Iris pigment epithelial cell (primary cell): ENCODE data around the gene CERS1.
"Not testable (repeated sequence)": the region's sequence is repeated elsewhere in the genome, so short reads cannot be mapped to it uniquely, and the experiment has no call there.

Source experiments
- DNase-seq: peaks from one replicate; pipeline ENCODE4 v3.0.0-alpha.2; 2011; ENCODE audit warnings: low read depth

The CERS1 gene

DNA sequence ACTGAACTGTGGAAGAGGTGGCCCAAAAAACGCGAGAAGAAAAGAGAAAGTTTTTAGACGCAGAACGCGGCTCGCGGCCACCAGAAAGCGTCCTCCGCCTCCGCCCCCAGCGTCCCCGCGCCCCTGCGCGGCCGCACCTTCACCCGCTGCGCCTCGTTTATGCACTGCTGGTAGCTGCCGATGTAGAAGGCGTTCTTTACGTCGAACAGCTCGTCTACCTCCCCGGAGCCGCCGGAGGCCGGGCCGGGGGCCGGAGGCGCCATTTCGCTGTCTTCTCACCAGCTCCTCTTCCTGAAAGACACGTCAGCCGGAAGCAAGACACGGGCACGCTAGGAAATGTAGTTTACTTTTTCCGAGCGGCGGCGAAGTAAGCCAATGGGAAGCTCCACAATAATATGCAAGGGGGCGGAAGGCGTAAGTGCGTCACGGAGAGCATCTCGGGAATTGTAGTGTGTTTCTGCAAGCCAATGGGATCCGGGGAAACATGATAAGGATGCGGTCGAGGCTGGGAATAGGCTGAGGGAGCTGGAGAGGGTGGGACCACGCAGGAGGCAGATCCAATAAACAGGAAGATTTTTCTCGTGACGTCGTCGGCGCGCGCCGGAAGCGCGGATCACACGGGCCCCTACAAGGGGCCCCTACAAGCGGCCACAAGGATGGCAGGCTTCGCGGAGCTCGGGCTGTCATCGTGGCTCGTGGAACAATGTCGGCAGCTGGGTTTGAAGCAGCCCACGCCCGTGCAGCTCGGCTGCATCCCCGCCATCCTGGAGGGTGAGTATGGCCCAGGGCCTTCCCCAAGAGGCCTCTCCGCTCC lies 23.3 kb upstream of the CERS1 start, which contains the start of the genes COPE and DDX49:
TSS of gene COPE (minus strand) at position 302 of the 814 bp plus-strand sequence. CDS start at position 263, 39 bp downstream.
TSS of gene DDX49 (plus strand) at position 630 of the 814 bp plus-strand sequence. CDS start at position 657, 27 bp downstream.
- DNase-seq, result peak; percentile 100

DNA sequence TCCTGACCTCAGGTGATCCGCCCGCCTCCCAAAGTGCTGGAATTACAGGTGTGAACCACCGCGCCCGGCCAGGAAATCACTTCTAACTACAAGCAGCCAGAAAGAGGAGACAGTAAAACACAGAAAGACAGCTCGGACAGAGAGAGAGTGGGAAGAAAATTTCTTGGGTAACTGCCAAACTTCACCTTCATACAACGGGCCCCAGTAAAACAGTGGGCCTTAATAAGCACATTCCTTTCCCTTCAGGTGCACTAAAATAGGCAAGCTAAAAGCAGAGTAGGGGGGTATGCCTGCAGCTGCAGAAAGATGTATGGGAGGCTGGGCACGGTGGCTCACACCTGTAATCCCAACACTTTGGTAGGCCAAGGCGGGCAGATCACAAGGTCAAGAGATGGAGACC lies 21.6 kb upstream of the CERS1 start:
- DNase-seq, result not testable (repeated sequence)

GRCh38 chr19:18915639-18916038 lies 19.7 kb upstream of the CERS1 start:
- DNase-seq, result peak; percentile 37

GRCh38 chr19:18913466-18913865 lies 17.5 kb upstream of the CERS1 start:
- DNase-seq, result no peak

DNA sequence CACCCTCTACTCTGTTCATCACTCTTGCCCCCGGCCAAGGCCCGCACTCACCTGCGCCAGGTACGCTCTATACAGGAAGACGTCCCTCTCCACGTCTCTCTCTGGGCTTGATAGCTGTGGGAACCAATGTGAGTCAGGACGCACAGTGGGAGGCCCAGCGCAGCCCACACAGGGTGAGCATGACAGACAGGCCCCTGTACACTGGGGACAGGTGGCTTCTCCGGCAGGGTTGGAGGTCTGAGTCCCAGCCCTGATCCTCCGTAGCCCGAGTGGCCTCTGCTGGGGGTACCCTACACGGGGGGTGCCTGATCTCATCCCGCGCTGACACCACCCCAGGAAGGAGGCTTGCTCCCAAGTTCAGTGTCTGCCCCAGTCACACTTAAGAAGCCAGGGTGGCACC lies 17.0 kb upstream of the CERS1 start:
- no peak for DNase-seq

DNA sequence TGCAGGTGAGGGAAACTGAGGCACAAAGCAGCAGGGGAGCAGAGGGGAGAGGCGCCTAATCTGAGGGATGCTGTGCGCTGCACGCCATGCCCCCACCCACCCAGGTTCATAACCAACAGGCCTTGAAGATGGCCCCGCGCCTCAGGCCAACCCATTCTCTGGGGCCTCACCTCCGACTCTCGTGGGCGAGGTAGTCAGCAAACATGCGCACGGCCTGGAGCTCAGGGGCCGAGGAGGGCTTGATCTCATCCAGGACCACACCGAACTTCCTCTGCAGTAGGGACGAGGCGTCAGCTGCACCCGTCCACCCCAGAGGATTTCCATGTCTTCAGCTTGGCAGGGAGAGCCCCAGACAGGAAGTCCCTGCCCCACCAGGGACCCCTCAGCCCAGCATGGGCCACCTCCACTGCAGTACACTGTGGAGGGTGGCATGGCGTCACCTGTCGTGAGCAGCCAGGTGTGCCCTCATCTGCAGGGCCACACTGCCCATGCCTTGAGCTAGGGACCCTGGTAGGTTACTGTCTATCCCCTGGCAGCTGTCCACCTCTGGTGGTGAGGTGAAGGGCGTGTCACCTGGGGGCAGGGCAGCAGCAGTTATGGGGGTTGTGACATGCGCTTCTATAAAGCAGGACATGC lies 15.0 kb upstream of the CERS1 start:
- no peak for DNase-seq

DNA sequence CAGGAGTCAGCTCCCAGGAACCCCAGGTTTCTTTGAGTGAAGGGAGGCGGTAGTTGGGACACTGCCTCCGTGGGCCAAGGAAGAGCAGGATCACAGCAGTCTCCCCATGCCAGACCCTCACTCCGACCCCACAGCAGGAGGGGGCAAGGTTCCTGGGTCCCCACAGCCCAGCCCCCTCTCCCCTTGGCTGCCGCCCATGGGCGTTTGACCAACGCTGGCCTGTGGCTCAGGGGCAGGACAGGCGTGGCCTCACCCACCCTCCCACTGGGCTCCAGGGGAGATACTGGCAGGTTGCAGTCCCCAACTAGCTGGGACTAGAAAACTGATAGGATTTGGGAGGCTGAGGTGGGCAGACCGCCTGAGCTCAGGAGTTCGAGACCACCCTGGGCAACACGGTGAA lies 14.1 kb upstream of the CERS1 start:
- DNase-seq, result no peak

DNA sequence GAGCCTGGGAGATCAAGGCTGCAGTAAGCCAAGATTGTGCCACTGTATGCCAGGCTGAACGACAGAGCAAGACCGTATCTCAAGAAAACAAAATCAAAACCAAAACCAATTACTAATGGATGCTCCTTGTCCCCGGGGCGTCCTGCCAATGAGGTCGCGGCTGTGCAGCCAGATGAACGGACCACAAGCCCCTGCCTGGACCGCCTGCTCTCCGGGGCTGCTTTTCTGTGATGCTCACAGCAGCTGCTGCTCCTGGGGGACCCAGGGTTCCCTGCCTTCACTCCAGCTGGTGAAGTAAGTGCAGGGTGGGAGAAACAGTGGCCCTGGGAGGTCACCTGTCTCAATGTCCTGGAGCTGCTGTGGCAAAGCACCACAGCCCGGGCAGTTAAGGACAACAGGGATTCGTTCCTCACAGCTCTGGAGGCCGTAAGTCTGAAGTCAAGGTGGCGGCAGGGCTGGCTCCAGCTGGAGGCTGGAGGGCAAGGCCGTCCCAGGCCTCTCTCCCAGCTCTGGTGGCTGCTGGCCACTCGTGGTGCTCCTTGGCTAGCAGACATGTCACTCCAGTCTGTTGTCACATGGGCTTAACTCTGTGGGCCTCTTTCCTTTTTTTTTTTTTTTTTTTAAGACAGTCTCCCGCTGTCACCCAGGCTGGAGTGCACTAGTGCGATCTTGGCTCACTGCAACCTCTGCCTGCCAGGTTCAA lies 13.1 kb upstream of the CERS1 start:
- no peak for DNase-seq

GRCh38 chr19:18906605-18907519 lies 10.9 kb upstream of the CERS1 start:
- DNase-seq, result no peak

DNA sequence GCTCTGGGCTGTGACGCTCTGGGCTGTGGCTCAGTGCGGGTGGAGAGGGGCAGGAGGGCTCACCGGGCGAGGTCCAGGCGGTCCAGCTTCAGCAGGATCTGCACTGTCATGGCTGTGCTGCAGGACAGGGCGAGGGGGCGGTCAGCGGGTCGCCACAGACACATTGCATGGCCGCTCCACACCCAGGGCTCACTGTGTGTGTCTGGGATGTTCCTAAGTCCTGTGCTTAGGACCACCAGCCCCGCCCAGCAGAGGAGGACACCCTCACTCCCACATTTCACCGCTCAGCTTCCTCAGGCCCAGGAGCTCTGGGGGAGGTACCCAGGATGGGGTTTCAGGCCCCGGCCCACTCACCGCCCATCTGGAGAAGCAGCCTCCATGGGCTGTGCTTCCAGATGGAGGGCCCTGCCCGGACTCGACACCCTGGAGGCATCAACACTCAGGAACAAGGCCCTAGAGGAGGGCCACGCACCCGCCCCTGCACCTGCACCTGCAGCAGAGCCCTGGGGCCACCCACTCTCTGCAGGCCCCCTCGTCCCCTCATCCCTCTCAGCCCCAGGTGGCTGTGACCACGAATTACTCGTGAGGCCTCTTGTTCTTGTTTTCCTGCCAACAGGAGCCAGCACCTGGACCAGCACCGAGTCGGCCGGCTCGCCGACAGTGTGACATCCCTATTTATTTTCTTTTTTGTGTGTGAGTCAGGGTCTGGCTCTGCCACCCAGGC lies 9.7 kb upstream of the CERS1 start:
- DNase-seq, result no peak

- no peak for DNase-seq
Measured at GRCh38 chr19:18905058-18905456, 9.1 kb upstream of the CERS1 start.

- DNase-seq, result no peak
Measured at GRCh38 chr19:18904334-18905057, 8.5 kb upstream of the CERS1 start.

- DNase-seq, result no peak
Measured at GRCh38 chr19:18903156-18904037, 7.4 kb upstream of the CERS1 start.

DNA sequence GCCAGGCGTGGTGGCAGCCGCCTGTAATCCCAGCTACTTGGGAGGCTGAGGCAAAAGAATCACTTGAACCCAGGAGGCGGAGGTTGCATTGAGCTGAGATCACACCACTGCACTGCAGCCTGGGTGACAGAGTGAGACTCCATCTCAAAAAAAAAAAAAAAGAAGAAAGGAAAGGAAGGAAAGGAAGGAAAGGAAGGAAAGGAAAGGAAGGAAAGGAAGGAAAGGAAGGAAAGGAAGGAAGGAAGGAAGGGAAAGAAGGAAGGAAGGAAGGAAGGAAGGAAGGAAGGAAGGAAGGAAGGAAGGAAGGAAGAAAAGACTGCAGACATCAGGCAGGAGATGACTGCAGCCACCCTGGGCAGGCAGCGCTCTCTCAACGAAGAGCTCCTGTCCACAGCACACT lies 6.6 kb upstream of the CERS1 start:
- DNase-seq, result not testable (repeated sequence)

DNA sequence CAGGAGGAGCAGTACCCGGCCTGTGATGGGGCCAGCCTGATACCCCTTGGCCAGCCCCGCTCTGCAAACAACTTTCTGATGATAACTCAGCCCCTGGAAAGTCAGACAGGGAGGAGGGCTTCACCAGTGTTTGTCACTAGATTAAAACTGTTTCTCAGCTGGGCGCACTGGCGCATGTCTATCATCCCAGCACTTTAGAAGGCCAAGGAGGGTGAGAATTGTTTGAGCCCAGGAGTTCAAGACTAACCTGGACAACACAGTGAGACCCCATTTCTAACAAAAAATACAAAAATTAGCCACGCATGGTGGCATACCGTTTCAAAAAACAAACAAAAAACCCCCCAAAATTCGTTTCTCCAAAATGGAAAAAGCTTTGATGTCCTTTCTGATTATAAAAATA lies 5.5 kb upstream of the CERS1 start:
- DNase-seq, result no peak

DNA sequence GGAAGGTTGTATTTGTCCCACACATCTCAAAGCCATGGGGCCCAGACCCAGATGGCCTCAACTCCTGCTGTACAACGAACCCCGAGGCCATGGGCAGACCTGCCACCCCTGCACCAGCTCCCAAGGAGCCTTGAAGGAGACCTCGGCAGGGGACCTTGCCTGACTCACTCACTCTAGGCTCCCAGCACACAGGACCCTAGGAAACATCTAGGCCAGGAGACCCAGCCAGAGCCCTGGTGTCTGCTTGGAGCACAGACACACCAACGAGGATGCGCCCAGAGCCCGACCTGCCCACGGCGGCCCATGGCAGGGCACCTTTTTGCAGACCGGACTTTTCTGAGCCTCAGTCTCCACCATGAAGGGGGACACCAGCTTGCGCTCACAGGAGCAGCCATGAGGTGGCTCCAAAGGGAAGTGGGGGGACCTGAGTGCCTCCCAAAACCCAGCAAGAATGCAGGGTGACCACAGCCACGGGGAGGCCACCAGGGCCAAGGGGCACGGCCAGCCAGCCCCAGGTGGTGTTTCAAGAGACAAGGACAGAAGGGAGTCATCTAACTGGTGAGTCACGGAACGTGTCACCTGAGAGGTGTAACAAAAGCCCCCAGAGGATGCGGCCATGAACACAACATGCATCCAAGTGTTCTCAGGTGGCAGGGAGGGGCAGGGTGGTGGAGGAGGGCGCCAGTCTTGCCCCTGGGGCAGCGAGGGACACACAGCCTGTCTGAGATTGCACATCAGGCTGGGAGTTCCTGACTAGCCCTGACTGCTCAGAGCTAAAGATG lies 4.9 kb upstream of the CERS1 start:
- no peak for DNase-seq

- no peak for DNase-seq
Measured at GRCh38 chr19:18899624-18900560, 3.9 kb upstream of the CERS1 start.
